ENCODE data around the gene SPDYE18.
"Not testable (repeated sequence)": the region's sequence is repeated elsewhere in the genome, so short reads cannot be mapped to it uniquely, and the experiment has no call there.

The SPDYE18 gene, protein sequence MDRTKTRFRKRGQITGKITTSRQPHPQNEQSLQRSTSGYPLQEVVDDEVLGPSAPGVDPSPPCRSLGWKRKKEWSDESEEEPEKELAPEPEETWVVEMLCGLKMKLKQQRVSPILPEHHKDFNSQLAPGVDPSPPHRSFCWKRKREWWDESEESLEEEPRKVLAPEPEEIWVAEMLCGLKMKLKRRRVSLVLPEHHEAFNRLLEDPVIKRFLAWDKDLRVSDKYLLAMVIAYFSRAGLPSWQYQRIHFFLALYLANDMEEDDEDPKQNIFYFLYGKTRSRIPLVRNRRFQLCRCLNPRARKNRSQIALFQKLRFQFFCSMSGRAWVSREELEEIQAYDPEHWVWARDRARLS

DNA sequence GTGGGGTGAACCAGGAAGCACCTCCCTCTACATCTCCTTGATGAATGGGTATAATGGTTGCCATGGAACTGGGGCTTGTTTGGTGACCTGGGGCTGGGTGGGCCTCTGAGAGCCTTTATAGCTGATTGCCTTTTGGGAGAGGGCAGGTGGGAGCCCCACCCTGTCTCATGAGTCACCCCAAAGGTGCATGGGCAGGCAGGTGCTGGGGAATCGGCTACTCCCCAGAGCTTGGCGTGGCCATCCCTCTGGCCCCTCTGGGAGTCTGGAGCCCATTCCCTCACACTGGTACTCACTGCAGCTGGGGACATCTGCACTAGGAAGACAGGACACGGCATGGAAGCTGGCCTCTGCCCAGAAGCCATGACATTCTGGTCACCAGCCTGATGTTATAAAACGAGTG lies at the start of gene SPDYE18:
SPDYE18 (minus strand) TSS at position 2 of the 400 bp plus-strand sequence. CDS start 2,046 bp downstream, outside the sequence.
- not testable (repeated sequence) for DNase-seq

DNA sequence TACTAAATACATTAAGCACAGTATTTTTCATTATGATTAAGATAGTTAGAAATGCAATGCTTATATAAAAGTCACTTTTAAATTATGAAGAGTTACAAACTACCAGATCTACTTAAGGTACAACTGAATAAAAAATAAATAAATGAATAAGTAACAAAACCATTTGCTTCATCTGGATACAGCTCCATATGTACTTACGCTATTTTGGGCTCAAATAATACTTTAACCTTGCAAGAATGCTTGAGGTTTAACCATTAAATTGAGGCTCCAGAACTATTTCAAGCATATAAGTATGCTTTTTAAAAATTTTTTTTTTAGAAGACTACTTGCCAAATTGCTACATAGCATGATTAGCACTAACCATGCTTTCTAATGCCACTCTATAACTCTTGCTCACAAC lies 46.0 kb upstream of the SPDYE18 start:
- DNase-seq, result not testable (repeated sequence)

DNA sequence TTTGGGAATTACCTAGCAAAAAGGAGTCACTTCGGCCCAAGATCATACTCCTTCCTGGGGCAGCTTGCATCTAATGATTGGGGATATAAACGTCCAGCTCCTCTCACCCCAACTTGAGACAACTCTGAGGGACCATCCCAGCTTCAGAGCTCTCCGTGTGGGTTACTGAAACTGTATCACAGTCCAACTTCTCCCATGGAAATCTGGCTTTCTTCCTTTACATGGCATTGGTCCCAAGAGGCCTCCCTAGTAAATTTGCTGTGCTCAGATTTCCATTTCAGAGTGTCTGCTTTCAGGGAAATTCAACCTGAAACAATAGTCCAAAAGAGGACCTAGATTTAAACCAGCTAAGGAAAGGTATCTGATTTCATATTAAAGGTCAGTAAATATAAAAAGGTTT lies 45.3 kb upstream of the SPDYE18 start:
- not testable (repeated sequence) for DNase-seq

DNA sequence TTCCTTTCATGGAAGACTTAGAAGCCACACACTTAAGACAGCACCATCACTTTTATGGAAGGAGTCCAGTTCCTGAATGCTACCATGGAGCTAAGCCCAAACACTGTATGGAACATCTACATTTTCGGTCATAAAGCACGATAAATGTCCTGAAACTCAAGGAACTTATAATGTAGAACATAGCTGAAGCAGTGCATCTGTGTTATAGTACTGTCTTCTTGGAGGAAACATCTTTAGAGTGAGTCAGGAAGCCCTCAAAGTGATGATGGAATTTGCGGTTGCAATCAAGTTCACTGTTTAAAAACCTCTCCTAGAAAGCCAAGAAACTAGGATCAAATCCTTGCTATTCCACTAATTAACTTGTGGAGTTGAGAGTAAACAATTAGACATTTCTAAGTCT lies 43.5 kb upstream of the SPDYE18 start:
- DNase-seq, result not testable (repeated sequence)

DNA sequence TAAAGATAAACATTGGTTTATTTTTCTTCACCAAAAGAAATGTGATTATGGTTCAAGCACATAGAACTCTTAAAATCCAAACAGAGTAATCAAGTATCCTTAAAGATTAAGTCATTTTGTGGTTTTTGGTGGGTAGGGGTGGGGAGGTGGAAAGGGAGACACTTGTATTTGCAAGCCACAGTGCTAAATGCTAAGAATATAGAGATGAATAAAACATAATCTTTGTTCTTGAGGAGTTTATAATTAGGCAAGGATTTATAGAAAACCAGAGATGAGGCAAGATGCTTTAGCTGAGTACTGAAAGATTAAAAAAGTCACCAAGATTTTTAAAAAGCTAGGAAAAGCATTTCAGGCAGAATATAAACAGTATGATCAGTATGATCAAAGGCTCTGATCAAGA lies 40.3 kb upstream of the SPDYE18 start:
- DNase-seq, result not testable (repeated sequence)

DNA sequence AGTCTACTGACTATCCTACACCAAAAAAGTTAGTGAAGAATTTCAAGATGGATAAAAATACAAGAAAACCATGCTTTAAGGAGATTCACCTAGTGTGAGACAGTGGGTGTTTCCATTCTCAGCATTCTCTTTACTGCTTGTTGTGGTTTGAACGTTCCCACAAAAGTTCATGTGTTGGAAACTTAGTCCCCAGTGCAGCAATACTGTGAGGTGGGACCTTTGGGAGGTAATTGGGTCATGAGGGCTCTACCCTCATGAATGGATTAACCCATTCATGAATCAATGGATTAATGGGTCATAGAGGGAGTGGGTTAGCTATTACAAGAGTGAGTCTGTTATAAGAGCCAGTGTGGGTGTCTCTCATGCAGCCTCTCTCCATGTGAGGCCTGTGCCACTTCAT lies 38.8 kb upstream of the SPDYE18 start:
- not testable (repeated sequence) for DNase-seq

DNA sequence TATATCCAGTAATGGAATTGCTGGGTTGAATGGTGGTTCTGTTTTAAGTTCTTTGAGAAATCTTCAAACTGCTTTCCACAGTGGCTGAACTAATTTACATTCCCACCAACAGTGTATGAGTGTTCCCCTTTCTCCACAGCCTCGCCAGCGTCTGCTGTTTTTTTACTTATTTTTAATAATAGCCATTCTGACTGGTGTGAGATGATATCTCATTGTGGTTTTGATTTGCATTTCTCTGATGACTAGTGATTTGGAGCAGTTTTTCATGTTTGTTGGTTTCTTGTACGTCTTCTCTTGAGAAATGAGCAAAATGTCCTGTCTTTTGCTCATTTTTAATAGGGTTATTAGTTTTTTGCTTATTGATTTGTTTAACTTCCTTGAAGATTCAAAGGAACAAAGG lies 38.1 kb upstream of the SPDYE18 start:
- not testable (repeated sequence) for DNase-seq

DNA sequence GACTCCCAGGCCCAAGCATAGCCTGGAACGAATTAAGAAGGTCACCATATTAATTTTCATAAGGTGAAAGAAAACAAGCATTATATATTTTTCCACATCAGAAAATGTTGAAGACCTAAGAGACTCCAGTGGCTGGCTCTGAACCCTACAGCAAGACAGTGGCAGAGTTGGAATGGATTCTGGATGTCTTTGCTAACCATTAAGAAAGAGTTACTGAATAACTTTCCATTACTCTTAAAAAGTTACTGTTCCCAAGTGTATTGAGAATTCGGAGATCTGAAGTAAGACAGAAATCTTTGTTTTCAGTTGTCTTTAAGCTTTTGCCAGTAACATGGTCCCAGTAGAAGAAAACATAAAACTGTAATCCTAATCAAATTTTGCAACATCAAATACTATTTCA lies 29.9 kb upstream of the SPDYE18 start:
- DNase-seq, result not testable (repeated sequence)

DNA sequence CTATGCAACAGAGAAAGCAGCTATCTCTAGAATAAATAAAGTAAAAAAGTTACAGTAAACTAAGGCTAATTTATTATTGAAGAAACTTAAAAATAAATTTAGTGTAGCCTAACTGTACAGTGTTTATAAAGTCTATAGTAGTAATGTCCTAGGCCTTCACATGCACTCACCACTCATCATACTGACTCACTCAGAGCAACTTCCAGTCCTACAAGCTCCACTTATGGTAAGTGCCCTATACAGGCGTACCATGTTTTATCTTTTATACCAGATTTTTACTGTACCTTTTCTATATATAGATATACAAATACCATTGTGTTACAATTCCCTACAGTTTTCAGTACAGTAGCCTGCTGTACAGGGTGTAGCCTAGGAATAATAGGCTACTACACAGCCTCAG lies 19.8 kb upstream of the SPDYE18 start:
- DNase-seq, result not testable (repeated sequence)

DNA sequence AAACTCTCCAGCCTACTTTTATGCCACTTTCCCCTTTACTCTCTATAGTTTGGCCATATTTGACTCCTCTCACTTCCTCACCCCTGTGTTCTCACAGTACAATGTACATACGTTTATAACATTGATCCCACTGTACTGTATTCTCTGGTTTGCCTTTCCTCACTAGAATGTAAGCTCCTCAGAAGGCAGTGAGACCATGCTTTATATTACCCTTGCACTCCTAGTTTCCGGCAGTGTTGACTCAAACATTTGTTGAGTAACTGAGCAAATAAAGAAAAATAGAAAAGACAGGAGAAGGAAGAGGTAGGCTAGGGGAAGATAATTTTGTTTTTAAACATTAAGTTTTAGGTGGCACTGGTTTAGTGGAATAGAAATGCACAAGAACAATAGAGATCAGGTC lies 17.9 kb upstream of the SPDYE18 start:
- DNase-seq, result not testable (repeated sequence)

DNA sequence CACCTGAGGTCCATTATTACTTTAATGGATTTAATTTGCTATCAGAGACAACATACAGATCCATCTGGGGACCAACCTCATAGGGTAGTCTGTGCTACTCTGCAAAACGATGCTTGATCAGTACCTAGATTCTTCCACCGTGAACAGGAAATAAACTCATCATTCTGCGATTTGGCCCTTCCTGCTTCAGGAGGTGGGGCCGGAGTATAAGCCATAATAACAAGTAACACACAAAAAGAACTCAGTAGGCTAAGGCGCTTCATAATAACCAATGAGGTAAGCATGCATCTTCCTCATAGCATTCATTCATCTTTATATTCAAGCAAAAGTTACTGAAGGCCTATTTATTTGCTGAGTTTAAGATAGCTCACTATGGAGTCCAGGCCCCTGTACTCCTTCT lies 17.3 kb upstream of the SPDYE18 start:
- not testable (repeated sequence) for DNase-seq

DNA sequence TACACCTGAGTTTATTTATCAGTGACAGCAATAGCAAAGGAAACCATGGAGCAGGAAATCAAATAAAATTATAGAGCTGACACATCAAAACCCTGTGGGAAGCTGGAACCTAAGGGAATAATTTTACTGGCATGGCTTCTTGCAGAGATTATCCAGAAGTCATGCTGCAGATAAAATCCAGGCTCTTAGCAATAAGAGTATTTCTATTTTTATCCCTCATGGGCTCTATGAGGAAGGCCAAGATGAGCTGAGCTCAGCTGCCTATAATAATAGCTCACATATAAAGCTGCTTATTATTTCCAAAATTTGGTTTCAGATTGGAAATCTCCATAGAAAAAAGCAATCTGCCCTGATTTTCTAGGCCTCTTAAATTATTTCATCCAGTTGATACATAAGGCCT lies 16.8 kb upstream of the SPDYE18 start:
- DNase-seq, result not testable (repeated sequence)

DNA sequence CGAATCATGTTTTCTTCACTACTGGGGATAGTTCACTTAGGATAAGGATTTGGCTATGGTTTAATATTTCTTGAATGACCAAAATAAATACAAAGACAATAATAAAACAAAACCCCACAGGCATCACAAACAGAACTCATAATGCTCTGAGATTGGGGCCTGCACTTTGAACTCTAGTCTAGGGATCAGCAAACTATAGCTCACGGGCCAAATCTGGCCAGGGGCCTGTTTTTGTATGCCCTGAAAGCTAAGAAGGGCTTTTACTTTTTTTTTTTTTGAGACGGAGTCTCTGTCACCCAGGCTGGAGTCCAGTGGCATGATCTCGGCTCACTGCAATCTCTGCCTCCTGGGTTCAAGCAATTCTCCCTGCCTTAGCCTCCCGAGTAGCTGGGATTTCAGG lies 14.7 kb upstream of the SPDYE18 start:
- not testable (repeated sequence) for DNase-seq

DNA sequence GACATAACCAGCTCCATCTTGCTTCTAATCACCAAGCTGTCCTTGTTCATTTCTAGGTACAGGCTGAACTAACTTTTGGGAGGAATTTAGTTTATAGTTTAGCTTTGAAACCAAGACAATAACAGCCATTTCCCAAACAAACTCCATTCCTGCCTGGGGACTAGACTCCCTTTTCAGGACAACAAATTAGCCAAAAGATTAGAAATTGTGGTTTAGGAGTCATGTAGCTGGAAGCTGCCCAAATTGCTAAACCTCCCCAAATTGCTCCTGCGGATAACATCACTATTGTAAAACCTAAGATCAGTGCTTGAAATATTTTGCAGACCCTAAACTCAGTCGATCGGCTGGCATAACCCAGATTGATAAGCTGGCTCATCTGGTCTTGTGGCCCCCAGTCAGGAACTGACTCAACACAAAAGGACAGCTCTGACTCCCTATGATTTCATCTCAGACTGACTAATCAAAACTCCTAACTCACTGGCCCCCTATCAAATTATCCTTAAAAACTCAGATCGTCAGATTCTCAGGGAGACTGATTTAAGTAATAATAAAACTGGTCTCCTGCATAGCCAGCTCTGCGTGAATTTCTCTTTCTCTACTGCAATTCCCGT lies 12.5 kb upstream of the SPDYE18 start:
- not testable (repeated sequence) for DNase-seq

DNA sequence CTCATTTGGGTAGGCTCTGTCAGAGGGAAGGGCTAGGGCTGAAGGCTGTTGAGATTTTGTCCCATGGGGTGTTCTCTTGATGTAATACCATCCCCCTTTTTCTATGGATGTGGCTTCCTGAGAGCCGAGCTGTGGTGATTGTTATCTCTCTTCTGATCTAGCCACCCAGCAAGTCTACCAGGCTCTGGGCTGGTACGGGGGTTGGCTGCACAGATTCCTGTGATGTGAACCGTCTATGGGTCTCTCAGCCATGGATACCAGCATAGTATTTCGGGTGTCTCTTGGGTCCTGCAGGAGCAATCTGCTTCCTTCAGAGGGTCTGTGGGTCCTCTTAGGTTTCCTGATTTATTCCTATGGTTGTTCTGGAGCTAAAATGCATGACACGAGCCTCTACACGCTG lies 8.8 kb upstream of the SPDYE18 start:
- DNase-seq, result not testable (repeated sequence)

DNA sequence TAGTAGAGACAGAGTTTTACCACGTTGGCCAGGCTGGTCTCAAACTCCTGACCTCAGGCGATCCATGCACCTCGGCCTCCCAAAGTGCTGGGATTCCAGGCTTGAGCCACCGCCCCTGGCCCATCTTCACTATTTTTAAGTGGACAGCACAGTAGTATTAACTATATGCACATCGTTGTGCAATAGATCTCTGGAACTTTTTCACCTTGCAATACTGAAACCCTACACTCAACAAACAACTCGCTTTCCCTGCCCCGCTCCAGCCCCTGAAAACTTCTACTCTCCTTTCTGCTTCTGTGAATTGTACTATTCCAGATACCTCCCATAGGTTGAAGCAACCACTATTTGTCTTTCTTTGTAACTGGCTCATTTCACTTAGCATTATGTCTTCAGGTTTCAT lies 3.5 kb upstream of the SPDYE18 start:
- not testable (repeated sequence) for DNase-seq

DNA sequence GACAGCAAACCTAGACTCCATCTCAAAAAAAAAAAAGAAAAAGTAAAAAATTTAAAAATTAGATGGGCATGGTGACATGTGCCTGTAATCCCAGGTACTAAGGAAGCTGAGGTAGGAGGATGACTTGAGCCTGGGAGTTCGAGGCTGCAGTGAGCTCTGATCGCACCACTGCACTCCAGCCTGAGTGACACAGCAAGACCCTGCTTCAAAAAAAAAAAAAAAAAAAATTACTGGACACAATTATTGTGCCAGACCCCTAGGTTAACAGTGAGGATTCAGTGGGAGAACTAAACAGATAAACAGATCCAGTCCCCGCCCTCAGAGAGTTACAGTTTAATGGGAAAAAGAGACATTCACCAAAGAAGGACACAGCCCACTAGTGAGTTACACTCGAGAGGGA lies 1.4 kb upstream of the SPDYE18 start:
- DNase-seq, result not testable (repeated sequence)

DNA sequence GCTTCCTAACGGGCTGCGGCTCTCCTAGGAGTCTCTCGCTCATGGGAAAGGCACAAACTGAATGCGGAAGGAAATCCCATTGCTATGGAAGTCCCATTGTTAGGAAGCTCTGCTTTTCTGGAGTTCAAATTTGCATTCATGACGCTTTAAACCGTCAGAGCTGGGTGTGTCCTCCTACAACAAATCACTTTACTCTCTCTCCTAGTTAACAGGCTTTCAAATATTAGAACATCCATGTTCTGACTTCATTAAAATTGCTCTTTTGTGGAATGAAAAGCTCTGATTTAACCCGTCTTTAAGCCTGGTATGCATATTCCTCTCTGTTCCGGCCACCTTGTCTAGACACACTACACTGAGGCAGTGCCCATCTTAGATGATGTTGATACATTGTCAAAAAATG lies 30.1 kb downstream of the SPDYE18 start, which contains the start of gene SPDYE17:
SPDYE17 (minus strand) TSS at position 101 of the 400 bp plus-strand sequence. CDS start 1,791 bp downstream, outside the sequence.
- not testable (repeated sequence) for DNase-seq

DNA sequence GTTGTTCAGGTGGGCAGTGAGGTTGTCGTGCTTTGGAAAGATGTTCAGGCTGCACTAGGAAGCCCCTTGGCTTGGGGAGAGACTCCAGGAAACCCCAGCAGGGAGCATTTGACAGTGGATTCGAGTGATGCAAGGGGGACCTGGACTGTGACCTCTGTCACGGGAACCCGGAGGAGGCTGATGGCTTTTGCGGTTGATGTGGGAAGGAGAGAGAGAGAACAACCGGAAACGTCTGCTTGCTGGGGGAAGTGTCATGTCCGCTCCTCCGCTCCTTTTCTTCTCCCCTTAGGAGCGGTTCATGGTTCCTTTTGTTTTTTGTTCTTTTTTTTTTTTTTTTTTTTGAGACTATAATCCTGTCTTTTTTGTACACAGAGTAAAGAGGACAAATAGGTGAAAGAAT lies 36.0 kb downstream of the SPDYE18 start:
- not testable (repeated sequence) for DNase-seq

DNA sequence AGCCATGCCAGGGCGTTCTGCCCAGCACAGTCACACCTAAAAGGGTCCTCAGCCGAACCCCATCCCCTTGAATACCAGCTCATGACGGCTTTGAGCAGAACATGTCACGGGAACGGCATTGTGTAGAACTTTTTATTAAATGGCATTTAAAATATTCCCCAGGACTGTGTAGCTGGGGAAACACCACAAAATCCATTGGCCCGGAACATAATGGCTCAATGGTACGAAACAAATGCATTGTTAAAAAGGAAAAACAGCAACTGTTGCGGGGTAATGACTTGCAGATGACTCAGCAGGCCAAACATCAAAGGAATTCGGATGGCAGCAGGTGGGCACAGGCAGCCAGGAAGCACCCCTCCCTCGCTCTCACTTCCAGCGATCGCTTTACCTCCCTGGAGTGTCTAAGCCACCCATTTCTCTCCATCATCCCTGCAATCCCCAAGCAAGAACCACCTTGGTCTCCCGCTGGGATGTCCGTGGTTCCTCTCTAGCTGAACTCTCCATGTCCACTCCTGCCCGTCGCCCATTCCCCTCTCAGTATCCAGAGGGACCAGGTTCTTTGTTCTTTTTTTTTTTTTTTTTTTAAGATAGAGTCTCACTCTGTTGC lies 52.2 kb downstream of the SPDYE18 start:
- DNase-seq, result not testable (repeated sequence)

DNA sequence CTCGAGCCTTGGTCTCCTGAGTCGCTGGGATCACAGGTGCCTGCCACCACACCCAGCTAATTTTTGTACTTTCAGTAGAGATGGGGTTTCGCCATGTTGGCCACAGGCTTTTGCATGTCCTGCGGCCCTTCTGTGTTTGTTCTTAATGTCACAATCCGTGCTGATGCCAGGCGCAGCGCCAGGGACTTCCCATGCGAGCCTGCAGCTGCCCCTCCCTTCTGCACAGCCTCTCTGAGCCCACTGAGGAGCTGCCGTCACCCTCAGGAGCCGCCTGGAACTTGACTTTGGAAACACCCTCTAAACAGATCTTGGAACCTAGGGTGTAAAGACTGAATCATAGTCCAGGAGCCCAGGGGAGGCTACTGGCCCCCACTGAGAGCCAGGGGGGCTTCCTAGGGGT lies 54.4 kb downstream of the SPDYE18 start:
- DNase-seq, result not testable (repeated sequence)

DNA sequence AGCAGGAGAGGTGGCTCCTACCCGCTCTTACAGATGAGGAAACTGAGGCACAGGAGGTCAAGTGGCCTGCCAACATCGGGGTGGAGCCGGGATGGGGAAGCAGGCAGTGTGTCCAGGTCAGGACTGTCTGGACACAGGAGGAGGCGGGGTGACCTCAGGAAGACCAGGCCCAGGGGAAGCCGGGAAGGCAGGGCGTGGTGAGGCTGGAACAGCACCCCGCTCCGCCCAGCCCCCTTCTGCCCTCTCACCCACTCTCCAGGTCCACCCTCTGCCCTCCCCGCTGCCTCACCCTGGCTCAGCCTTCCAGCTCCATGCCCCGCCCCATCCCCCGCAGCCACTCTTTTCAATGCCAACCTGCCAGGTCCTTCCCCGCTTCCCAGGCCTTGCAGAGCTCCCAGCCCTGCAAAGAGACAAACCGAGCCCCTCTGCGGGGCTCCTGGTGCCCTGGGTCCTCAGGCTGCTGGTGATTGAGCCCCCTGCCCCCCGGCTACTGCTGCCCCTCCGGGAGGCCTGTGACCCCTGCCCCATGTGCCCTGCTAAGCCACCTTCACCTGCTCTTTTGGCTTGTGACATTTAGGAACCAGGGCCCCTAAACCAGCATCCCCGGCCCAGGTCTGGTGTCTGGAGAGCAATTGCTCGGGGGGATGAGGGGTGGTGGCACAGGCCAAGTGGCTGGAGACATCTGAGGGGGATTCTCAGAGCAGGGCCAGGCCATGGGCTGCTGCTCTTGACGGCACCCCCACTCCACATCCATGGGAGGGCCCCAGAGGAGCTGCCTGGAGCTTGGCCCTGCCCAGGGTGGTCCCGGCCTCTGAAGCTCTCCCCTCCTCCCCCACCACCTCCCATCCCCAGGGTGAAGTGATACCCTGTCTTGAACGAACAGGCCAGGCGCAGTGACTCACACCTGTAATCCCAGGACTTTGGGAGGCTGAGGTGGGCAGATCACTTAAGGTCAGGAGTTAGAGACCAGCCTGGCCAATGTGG lies 55.9 kb downstream of the SPDYE18 start:
- not testable (repeated sequence) for DNase-seq

Measured in AML-193 (cell line).